ENCODE results near the gene HLA-DRA. TPM values are rescaled to one million over a fixed set of nuclear protein-coding genes. Genes with fewer than 3 reads are reported as not detected.

HLA-DRA gene
- total RNA-seq, 1 donor from 2014 or later = 0.28 TPM

GRCh38 chr6:32397252-32397920 is 42.3 kb upstream of the HLA-DRA start:
- Mint-ChIP-seq H3K27ac (ENCODE audit: unreplicated experiment) (peak overlapping the region; percentile 12), H3K27me3 (ENCODE audit: unreplicated experiment) (peaks cover 10% of the 10 kb centered on the region), H3K4me3 (ENCODE audit: unreplicated experiment) (no peak overlapping the region), H3K36me3 (ENCODE audit: low read depth, unreplicated experiment) (no peaks in the 10 kb centered on the region), H3K4me1 (ENCODE audit: unreplicated experiment) (peaks cover 20% of the 10 kb centered on the region), H3K9me3 (ENCODE audit: unreplicated experiment) (no peaks in the 10 kb centered on the region)
- no peak for DNase-seq (ENCODE audit: low spot score)
- TF ChIP-seq, protein P1, sequence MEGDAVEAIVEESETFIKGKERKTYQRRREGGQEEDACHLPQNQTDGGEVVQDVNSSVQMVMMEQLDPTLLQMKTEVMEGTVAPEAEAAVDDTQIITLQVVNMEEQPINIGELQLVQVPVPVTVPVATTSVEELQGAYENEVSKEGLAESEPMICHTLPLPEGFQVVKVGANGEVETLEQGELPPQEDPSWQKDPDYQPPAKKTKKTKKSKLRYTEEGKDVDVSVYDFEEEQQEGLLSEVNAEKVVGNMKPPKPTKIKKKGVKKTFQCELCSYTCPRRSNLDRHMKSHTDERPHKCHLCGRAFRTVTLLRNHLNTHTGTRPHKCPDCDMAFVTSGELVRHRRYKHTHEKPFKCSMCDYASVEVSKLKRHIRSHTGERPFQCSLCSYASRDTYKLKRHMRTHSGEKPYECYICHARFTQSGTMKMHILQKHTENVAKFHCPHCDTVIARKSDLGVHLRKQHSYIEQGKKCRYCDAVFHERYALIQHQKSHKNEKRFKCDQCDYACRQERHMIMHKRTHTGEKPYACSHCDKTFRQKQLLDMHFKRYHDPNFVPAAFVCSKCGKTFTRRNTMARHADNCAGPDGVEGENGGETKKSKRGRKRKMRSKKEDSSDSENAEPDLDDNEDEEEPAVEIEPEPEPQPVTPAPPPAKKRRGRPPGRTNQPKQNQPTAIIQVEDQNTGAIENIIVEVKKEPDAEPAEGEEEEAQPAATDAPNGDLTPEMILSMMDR (IDR thresholded peaks at IDR 0.05; ENCODE audit: unreplicated experiment) = no peak

GRCh38 chr6:32401284-32401963 is 38.3 kb upstream of the HLA-DRA start:
- no peak for DNase-seq (ENCODE audit: low spot score)
- no peaks in the 10 kb centered on the region for H3K9me3 Mint-ChIP-seq (ENCODE audit: unreplicated experiment)
- peaks cover 4% of the 10 kb centered on the region for H3K4me1 Mint-ChIP-seq (ENCODE audit: unreplicated experiment)
- TF ChIP-seq, protein P1 (IDR thresholded peaks at IDR 0.05; ENCODE audit: unreplicated experiment) = no peak
- peak overlapping the region; percentile 52 for H3K27ac Mint-ChIP-seq (ENCODE audit: unreplicated experiment)
- H3K36me3 Mint-ChIP-seq (ENCODE audit: low read depth, unreplicated experiment) = no peaks in the 10 kb centered on the region
- peaks cover 5% of the 10 kb centered on the region for H3K27me3 Mint-ChIP-seq (ENCODE audit: unreplicated experiment)
- no peak overlapping the region for H3K4me3 Mint-ChIP-seq (ENCODE audit: unreplicated experiment)

- TF ChIP-seq, protein P1 (IDR thresholded peaks at IDR 0.05; ENCODE audit: unreplicated experiment) = no peak
- H3K27ac Mint-ChIP-seq (ENCODE audit: unreplicated experiment) = no peak overlapping the region
- H3K4me3 Mint-ChIP-seq (ENCODE audit: unreplicated experiment) = no peak overlapping the region
- peaks cover 4% of the 10 kb centered on the region for H3K4me1 Mint-ChIP-seq (ENCODE audit: unreplicated experiment)
- H3K9me3 Mint-ChIP-seq (ENCODE audit: unreplicated experiment) = no peaks in the 10 kb centered on the region
- DNase-seq (ENCODE audit: low spot score) = no peak
- no peaks in the 10 kb centered on the region for H3K36me3 Mint-ChIP-seq (ENCODE audit: low read depth, unreplicated experiment)
- peaks cover 4% of the 10 kb centered on the region for H3K27me3 Mint-ChIP-seq (ENCODE audit: unreplicated experiment)
Measured at GRCh38 chr6:32402812-32403211, 36.9 kb upstream of the HLA-DRA start.

DNA sequence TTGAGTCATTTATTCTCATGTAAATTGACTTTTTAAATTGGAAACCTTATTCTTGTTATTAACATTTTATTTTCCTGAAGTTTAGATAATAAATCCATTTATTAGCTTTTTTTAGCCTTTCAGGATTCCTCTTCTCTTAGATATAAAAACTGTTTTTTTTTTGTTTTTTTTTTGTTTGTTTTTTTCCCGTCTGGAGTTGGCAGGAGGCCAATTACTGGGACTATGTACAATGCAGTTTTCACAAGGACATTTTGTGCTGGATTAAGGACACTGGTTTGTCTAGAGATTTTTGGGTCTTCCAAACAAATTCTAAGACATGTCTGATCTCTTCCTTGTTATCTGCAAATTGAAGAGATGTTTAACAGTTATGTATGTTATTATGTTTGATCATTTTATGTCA is 34.0 kb upstream of the HLA-DRA start:
- H3K4me1 Mint-ChIP-seq (ENCODE audit: unreplicated experiment) = peaks cover 4% of the 10 kb centered on the region
- TF ChIP-seq, protein P1 (IDR thresholded peaks at IDR 0.05; ENCODE audit: unreplicated experiment) = no peak
- H3K36me3 Mint-ChIP-seq (ENCODE audit: low read depth, unreplicated experiment) = no peaks in the 10 kb centered on the region
- no peak for DNase-seq (ENCODE audit: low spot score)
- no peak overlapping the region for H3K27ac Mint-ChIP-seq (ENCODE audit: unreplicated experiment)
- peaks cover 2% of the 10 kb centered on the region for H3K27me3 Mint-ChIP-seq (ENCODE audit: unreplicated experiment)
- H3K9me3 Mint-ChIP-seq (ENCODE audit: unreplicated experiment) = no peaks in the 10 kb centered on the region
- no peak overlapping the region for H3K4me3 Mint-ChIP-seq (ENCODE audit: unreplicated experiment)

- Mint-ChIP-seq H3K4me1 (ENCODE audit: unreplicated experiment) (peaks cover 4% of the 10 kb centered on the region), H3K27ac (ENCODE audit: unreplicated experiment) (no peak overlapping the region), H3K27me3 (ENCODE audit: unreplicated experiment) (peaks cover 2% of the 10 kb centered on the region), H3K36me3 (ENCODE audit: low read depth, unreplicated experiment) (no peaks in the 10 kb centered on the region), H3K9me3 (ENCODE audit: unreplicated experiment) (no peaks in the 10 kb centered on the region), H3K4me3 (ENCODE audit: unreplicated experiment) (no peak overlapping the region)
- no peak for DNase-seq (ENCODE audit: low spot score)
- TF ChIP-seq, protein P1 (IDR thresholded peaks at IDR 0.05; ENCODE audit: unreplicated experiment) = no peak
Measured at GRCh38 chr6:32406197-32406596, 33.5 kb upstream of the HLA-DRA start.

Measured in endothelial cell (in vitro differentiated cells).